HEK293 (cell line): Measurements from ENCODE around the gene NET1.

ENCODE experiments used
- CTCF ChIA-PET: fragments of 350-600 bp; formaldehyde crosslinking; extraction: SDS; loops from one replicate; lab custom pipeline; 2021; ENCODE audit warnings: antibody characterized with exemption; lab: Yijun Ruan, JAX
- POLR2A ChIA-PET: fragments of 300-600 bp; formaldehyde crosslinking; extraction: SDS; loops from one replicate; lab custom pipeline; 2020; ENCODE audit warnings: antibody characterized with exemption, inconsistent platforms; lab: Yijun Ruan, JAX
- H3K27ac ChIP-seq: fragments of 200-500 bp; sonication (Bioruptor generic); 2 replicates; pipeline ENCODE4 v1.5.1; 2014; ENCODE audit warnings: low read depth, low read length, control low read depth, inconsistent platforms; ENCODE audit errors: extremely low read depth
- H3K36me3 ChIP-seq, 2 experiments: fragments of 200-500 bp in 1 of 2; sonication (Bioruptor generic) in 1 of 2; 1 replicate in 1 of 2; 2 replicates in 1 of 2; pipeline ENCODE4 v1.5.1; 2014 to 2017; ENCODE audit warnings: inconsistent platforms in 2 of 2, low read length in 2 of 2; ENCODE audit not compliant: control insufficient read depth in 2 of 2, insufficient read depth in 1 of 2
- H3K4me1 ChIP-seq: fragments of 200-500 bp; sonication (Bioruptor generic); 2 replicates; pipeline ENCODE4 v1.5.1; 2014; ENCODE audit warnings: mild to moderate bottlenecking, low read length, inconsistent platforms; ENCODE audit not compliant: control insufficient read depth, insufficient read depth
- H3K4me3 ChIP-seq: 2 replicates; pipeline ENCODE4 v1.5.1; 2011; ENCODE audit warnings: low read depth, mild to moderate bottlenecking, control low read depth, low read length, moderate library complexity
- H3K9me3 ChIP-seq: fragments of 200-500 bp; sonication (Bioruptor generic); 2 replicates; pipeline ENCODE4 v1.5.1; 2014; ENCODE audit warnings: low read depth, low read length, inconsistent platforms; ENCODE audit not compliant: control insufficient read depth, insufficient read depth
- BCL11A ChIP-seq: fragments of 450-650 bp; formaldehyde crosslinking; IDR thresholded peaks from 2 replicates; pipeline ENCODE4 v1.5.1; 2016; ENCODE audit warnings: low read depth, missing biosample characterization, missing genetic modification characterization
- BCL11B ChIP-seq: fragments of 450-650 bp; formaldehyde crosslinking; IDR thresholded peaks from 2 replicates; pipeline ENCODE4 v1.5.1; 2016; ENCODE audit warnings: low read depth, missing biosample characterization, missing genetic modification characterization
- ELK4 ChIP-seq: IDR thresholded peaks from 2 replicates; pipeline ENCODE4 v1.6.1; 2011; ENCODE audit warnings: mild to moderate bottlenecking, low read depth, low read length, borderline replicate concordance
- GLIS1 ChIP-seq: fragments of 450-650 bp; formaldehyde crosslinking; IDR thresholded peaks from 2 replicates; pipeline ENCODE4 v1.5.1; 2016; ENCODE audit warnings: missing biosample characterization, missing genetic modification characterization
- OVOL3 ChIP-seq: fragments of 450-650 bp; formaldehyde crosslinking; IDR thresholded peaks from 2 replicates; pipeline ENCODE4 v1.5.1; 2016; ENCODE audit warnings: missing biosample characterization, missing genetic modification characterization
- PRDM10 ChIP-seq: fragments of 450-650 bp; formaldehyde crosslinking; IDR thresholded peaks from 2 replicates; pipeline ENCODE4 v1.5.1; 2016; ENCODE audit warnings: missing biosample characterization, missing genetic modification characterization
- SP2 ChIP-seq: fragments of 450-650 bp; formaldehyde crosslinking; IDR thresholded peaks from 2 replicates; pipeline ENCODE4 v1.5.1; 2016; ENCODE audit warnings: missing biosample characterization, missing genetic modification characterization
- SP3 ChIP-seq: fragments of 450-650 bp; formaldehyde crosslinking; IDR thresholded peaks from 2 replicates; pipeline ENCODE4 v1.5.1; 2016; ENCODE audit warnings: missing biosample characterization, missing genetic modification characterization
- ZFP37 ChIP-seq: fragments of 450-650 bp; formaldehyde crosslinking; IDR thresholded peaks from 2 replicates; pipeline ENCODE4 v1.5.1; 2016; ENCODE audit warnings: missing biosample characterization, missing genetic modification characterization
- ZNF175 ChIP-seq: fragments of 450-650 bp; formaldehyde crosslinking; IDR thresholded peaks from 2 replicates; pipeline ENCODE4 v1.5.1; 2016; ENCODE audit warnings: missing biosample characterization, missing genetic modification characterization
- ZNF24 ChIP-seq: fragments of 450-650 bp; formaldehyde crosslinking; IDR thresholded peaks from 2 replicates; pipeline ENCODE4 v1.5.1; 2016; ENCODE audit warnings: missing biosample characterization, missing genetic modification characterization
- ZNF302 ChIP-seq: fragments of 450-650 bp; formaldehyde crosslinking; IDR thresholded peaks from 2 replicates; pipeline ENCODE4 v1.5.1; 2016; ENCODE audit warnings: missing biosample characterization, missing genetic modification characterization, low read depth
- ZNF37A ChIP-seq: fragments of 450-650 bp; IDR thresholded peaks from 2 replicates; pipeline ENCODE4 v1.5.1; 2018; ENCODE audit warnings: missing biosample characterization, missing genetic modification characterization
- ZNF426 ChIP-seq: fragments of 450-650 bp; formaldehyde crosslinking; IDR thresholded peaks from 2 replicates; pipeline ENCODE4 v1.5.1; 2017; ENCODE audit warnings: missing biosample characterization, missing genetic modification characterization, mild to moderate bottlenecking, inconsistent platforms, moderate library complexity
- ZNF561 ChIP-seq: fragments of 450-650 bp; IDR thresholded peaks from 2 replicates; pipeline ENCODE4 v1.5.1; 2018; ENCODE audit warnings: missing biosample characterization, missing genetic modification characterization, borderline replicate concordance
- ZNF747 ChIP-seq: fragments of 450-650 bp; formaldehyde crosslinking; IDR thresholded peaks from 2 replicates; pipeline ENCODE4 v1.5.1; 2016; ENCODE audit warnings: missing biosample characterization, missing genetic modification characterization
- ZNF76 ChIP-seq: fragments of 450-650 bp; formaldehyde crosslinking; IDR thresholded peaks from 2 replicates; pipeline ENCODE4; 2016; ENCODE audit warnings: low read depth, missing biosample characterization, missing genetic modification characterization, borderline replicate concordance
- ZNF791 ChIP-seq: fragments of 450-650 bp; formaldehyde crosslinking; IDR thresholded peaks from 2 replicates; pipeline ENCODE4 v1.5.1; 2016; ENCODE audit warnings: missing biosample characterization, missing genetic modification characterization
- ZXDB ChIP-seq: fragments of 450-650 bp; formaldehyde crosslinking; IDR thresholded peaks from 2 replicates; pipeline ENCODE4 v1.5.1; 2016; ENCODE audit warnings: missing biosample characterization, missing genetic modification characterization
- TF ChIP-seq, protein P1 (sequence below): fragments of 450-650 bp; formaldehyde crosslinking; IDR thresholded peaks from 2 replicates; pipeline ENCODE4 v1.5.1; 2016; ENCODE audit warnings: missing biosample characterization, missing genetic modification characterization
- TF ChIP-seq, protein P2 (sequence below): fragments of 450-650 bp; formaldehyde crosslinking; IDR thresholded peaks from 2 replicates; pipeline ENCODE4 v1.5.1; 2017; ENCODE audit warnings: missing biosample characterization, missing genetic modification characterization

Gene NET1

DNA sequence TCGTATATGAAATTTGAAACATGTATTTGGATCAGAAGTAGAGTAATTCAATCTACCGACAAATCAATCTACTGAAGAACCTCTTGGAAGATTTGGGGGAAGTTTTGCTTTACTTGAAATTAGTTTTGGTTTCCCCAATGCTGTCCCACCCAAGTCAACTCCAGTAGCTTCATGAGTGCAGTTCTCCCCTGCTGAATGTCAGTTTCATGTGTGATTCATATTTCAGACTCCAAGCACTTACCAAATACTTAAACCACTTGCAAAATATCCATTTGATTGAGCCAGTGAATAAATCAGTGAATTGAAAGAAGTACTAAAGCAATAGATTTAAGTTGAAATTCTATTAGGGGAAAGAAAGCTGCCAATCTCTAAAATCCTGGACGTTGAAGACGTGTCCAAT lies 77.7 kb downstream of the NET1 start:
- no peak overlapping the region for H3K27ac ChIP-seq
- ChIA-PET POLR2A (no interaction called here), CTCF (interaction anchor here (1.2 kb wide), 1 partner anchor 140 kb away, joined by 3 read pairs; no protein-coding TSS in a partner anchor)
- H3K9me3 ChIP-seq: no peaks in the 10 kb centered on the region
- TF ChIP-seq ZXDB (tag by site-specific recombination) (no peak), SP3 (tag by site-specific recombination) (no peak), ZNF747 (tag by site-specific recombination) (no peak)
- TF ChIP-seq, protein P1, sequence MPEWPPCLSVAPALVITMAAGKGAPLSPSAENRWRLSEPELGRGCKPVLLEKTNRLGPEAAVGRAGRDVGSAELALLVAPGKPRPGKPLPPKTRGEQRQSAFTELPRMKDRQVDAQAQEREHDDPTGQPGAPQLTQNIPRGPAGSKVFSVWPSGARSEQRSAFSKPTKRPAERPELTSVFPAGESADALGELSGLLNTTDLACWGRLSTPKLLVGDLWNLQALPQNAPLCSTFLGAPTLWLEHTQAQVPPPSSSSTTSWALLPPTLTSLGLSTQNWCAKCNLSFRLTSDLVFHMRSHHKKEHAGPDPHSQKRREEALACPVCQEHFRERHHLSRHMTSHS (tag by site-specific recombination): no peak
- H3K4me1 ChIP-seq: no peaks in the 10 kb centered on the region
- no peaks in the 10 kb centered on the region for H3K36me3 ChIP-seq
- no peak overlapping the region for H3K4me3 ChIP-seq

DNA sequence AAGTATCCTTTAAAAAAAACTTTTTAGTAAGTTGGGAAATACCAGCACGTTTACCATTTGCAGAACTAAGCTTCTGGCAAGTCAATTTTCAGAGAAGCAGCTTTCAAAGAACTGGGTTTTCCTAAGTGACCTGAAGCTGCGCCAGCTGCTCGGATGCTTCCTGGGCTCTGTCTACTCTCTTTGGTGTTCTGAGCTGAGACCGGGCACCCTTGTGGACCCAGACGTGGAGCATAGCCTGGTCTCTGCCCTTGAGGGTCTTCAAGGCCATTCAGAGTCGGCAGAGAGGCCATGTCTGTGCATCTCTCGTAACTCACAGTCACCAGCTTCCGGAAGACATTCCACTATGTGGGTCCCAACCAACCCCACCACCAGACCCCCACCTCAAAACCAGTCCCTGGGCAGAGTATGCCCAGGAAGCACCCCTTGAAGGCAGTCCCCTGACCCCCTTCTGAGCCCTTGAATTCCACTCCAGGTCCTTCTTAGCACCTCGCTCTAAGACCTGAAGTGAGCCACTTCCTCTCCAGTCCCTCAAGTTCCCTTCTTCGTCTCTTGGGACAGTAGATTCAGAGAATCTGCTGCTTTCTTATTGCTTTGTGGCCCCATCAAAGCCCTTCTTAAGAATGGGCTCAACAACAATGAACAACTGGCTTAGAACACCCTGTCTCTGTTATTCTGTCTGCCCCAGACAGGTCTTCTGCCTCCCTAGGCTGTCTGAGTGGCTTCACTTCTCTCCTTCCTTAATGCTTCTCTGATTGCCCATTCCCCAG lies 78.5 kb downstream of the NET1 start:
- TF ChIP-seq ZNF561 (no peak), SP2 (no peak), ELK4 (no peak), BCL11A (no peak), ZNF37A (tag by site-specific recombination) (no peak), BCL11B (tag by site-specific recombination) (no peak), PRDM10 (tag by site-specific recombination) (no peak), ZNF175 (tag by site-specific recombination) (no peak), ZNF791 (tag by site-specific recombination) (no peak), ZNF426 (tag by site-specific recombination) (no peak), ZNF24 (tag by site-specific recombination) (no peak)
- no peak overlapping the region for H3K27ac ChIP-seq
- no peaks in the 10 kb centered on the region for H3K36me3 ChIP-seq
- ChIA-PET CTCF (interaction anchor here (1.2 kb wide), 1 partner anchor 139 kb away, joined by 3 read pairs; no protein-coding TSS in a partner anchor), POLR2A (no interaction called here)
- no peaks in the 10 kb centered on the region for H3K9me3 ChIP-seq
- no peaks in the 10 kb centered on the region for H3K4me1 ChIP-seq
- H3K4me3 ChIP-seq: no peak overlapping the region

DNA sequence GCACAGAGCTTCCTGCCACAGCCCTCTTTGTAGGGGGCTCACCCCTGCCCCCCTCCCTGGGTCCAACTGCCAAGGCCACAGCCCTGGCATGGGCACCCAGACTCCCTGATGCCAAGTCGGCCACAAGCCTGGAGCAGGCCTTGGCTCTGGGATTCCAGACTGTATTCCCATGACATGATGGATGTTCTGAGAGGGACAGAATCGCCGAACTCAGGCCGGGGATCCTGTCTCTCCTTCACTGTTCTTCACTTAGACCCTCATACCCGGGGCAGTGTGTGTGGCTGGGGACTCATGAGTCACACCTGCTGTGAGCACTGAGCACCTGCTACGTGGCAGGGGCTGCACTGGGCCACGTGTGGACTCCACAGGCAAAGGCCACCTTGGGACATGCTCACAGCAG lies 79.1 kb downstream of the NET1 start:
- no peaks in the 10 kb centered on the region for H3K9me3 ChIP-seq
- H3K36me3 ChIP-seq: no peaks in the 10 kb centered on the region
- TF ChIP-seq ZFP37 (tag by site-specific recombination) (no peak), OVOL3 (no peak), ZNF302 (tag by site-specific recombination) (no peak), GLIS1 (tag by site-specific recombination) (no peak), ZNF76 (tag by site-specific recombination) (no peak)
- TF ChIP-seq, protein P2, sequence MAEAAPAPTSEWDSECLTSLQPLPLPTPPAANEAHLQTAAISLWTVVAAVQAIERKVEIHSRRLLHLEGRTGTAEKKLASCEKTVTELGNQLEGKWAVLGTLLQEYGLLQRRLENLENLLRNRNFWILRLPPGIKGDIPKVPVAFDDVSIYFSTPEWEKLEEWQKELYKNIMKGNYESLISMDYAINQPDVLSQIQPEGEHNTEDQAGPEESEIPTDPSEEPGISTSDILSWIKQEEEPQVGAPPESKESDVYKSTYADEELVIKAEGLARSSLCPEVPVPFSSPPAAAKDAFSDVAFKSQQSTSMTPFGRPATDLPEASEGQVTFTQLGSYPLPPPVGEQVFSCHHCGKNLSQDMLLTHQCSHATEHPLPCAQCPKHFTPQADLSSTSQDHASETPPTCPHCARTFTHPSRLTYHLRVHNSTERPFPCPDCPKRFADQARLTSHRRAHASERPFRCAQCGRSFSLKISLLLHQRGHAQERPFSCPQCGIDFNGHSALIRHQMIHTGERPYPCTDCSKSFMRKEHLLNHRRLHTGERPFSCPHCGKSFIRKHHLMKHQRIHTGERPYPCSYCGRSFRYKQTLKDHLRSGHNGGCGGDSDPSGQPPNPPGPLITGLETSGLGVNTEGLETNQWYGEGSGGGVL: no peak
- ChIA-PET POLR2A (no interaction called here), CTCF (interaction anchor here (1.2 kb wide), 1 partner anchor 139 kb away, joined by 3 read pairs; no protein-coding TSS in a partner anchor)
- H3K4me3 ChIP-seq: no peak overlapping the region
- H3K4me1 ChIP-seq: no peaks in the 10 kb centered on the region
- no peak overlapping the region for H3K27ac ChIP-seq
